ENCODE results near the gene TRPM8.

GRCh38 chr2:234047361-234047760 lies 130.2 kb downstream of the TRPM8 start:
- no peak for TF ChIP-seq CTCF (conservative IDR thresholded peaks at IDR 0.05 in 1 of 2, IDR thresholded peaks at IDR 0.05 in 1 of 2; ENCODE audit: low read depth in 1 of 2, low read length in 2 of 2)
- no peak for TF ChIP-seq EZH2 (IDR thresholded peaks at IDR 0.05; ENCODE audit: low read length, missing control alignments)
